Measurements from ENCODE around the gene KCTD1.
"Not testable (repeated sequence)": the region's sequence is repeated elsewhere in the genome, so short reads cannot be mapped to it uniquely, and the experiment has no call there.

The KCTD1 gene

DNA sequence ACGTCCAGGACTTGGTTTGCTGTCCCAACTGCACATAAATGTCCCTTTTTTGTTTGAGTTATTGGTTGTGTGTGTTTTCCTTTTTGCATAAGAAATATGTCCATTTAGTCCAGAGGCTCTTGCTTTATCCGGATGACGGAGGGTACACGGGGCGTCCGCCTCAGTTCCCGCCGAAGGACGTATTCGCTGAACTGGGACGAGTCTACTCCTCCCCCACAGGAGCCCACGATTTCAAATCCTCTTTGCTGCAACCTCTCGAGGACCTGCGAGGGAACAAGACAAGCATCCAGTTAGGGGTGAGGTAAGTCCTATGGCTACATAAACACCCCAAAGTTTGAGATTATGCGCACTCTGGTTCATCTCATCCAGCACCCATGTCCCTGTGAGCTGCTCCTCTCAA, 92.7 kb downstream of the KCTD1 start:
- DNase-seq, result no peak

DNA sequence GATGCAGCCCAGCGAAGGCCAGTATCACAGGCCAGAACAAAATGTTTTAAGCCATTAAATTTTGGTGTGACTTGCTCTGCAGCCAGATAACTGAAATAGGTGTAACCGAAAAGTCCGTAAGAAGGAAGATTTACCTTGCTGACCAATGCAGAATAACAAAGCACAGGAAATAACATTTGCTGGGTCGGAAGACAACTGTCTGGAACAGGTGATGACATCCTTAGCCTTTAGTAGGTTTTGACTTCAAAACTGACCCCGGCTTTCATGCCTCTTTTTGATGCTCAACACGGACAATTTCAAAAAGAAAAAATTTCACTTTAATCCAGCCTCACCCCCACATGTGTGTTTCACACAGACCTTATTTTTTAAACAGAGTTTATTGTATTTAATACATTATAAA, 93.7 kb downstream of the KCTD1 start:
- no peak for DNase-seq

DNA sequence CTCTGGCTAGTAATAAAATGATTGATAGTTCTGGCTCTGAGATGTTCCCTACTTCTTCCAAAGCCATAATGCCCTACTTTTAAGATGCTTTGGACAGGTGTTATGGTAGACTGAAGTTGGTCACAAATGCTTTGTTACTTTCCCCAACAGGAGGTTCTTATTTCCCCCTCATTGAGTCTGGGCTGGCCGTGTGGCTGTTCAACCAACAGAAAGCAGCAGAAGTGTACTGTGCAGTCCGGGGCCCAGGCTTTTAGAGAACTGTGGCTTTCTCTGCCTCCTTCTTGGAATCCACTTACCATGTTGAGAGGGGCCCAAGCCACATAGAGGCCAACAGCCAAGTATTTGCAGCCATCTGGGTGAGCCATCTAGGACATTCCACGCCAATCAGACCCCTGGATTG, 94.2 kb downstream of the KCTD1 start:
- DNase-seq, result no peak

DNA sequence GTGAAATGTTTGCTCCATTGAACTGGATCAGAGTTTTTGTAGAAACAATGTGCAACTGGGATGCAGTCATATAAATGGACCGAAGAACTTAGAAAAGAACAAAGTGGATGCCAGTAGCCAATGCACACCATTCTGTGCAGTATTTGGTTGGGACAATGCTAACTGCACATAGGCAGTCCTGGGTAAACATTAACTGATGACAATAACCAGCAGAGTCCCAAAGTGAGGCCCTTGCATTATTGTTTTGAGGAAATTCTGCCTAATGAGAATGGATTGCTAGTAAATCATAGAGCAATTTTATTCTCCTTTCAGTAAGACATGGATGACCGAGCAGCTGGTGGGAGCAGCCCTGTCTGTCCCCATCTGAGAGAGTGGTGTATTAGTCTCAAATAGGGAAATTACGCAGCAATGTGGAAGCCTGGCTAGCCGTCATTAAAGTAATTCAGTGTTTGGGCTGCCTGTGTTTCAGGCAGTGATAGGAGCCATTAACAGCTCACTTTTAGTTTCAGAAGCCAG, 94.9 kb downstream of the KCTD1 start:
- DNase-seq, result no peak

DNA sequence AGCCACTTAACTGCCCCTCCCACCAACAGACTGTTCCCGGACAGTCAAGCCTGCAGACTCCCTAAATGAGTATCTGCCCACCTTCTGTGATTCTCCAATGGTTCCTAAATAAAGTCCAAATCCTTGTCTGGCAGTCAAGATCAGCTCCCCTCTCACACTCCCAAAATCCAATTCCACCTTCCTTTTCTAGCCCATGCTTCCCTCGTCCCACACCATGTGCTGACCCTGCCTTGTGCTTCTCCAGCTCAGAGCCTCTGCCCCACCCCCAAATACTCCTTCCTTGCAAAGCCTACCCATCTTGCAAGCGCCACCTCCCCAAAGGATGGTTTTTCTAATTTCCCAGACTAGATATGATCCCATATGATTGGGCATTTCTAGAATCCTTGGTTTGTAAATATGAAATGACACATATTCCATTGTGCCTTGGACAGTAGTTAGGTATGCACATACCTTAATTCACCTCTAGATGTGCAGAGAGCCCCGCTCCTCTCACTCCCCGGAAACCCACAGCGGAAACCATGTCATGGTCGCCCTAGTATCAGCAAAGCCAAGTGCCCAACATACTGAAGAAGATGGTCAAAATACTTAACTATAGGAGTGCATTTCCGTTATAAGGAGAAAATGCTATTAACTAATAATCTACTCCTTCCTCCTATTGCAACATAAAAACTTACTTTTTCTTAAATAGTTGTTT, 97.2 kb downstream of the KCTD1 start:
- no peak for DNase-seq

DNA sequence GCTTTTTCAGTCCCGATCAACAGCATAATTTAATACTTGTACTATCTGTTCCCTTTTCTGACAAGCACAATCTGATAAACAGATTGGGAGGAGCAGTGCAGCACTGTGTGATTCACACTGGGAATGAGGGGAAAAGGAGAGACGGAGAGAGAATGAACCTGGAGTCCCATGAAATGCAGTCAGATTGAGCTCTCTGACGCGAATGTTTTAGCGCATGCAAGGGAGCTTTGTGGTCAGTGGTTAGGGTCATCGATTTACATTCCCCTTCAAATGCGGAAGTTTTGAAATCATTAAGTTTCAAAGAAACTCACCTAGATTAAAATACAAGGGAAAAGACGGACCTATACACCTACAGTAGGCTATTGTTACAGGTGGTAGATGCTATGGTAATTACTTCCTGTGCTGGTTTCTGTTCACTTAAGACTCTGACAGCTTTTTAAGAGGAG, 99.6 kb downstream of the KCTD1 start:
- no peak for DNase-seq

DNA sequence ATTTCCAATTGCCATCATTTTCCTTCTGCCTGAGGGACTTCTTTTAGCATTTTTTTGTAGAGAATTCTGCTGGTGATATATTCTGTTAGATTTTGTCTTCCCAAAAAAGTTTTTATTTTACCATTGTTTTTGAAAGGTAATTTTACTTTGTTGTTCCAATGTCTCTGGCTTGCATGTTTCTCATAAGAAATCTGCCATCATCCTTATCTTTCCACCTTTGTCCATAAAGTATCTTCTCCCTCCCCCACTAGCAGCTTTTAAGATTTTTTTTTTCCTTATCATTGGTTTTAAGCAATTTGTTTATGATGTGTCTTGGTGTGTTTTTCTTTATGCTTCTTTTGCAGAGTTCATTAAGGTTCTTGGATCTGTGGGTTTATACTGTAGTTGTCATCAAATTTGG, 104.5 kb downstream of the KCTD1 start:
- DNase-seq, result no peak

DNA sequence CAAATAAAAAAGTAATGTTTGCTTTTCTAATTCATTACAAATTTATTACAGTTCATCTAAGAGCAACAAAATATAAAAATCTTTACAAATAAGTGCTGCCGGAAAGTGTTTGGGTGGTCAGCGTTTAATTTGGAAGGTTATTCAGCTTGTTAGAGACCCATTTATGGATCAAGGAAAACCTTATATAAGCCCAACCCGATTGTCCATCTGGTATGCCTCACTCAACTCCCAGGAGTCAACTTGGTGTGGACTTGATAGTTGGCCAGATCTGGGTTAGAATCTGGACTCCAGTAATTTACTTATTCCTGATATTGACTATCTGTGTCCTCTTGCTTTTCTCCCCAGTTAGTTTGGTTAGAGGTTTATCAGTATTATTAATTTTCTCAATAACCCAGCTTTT, 106.2 kb downstream of the KCTD1 start:
- DNase-seq, result no peak

DNA sequence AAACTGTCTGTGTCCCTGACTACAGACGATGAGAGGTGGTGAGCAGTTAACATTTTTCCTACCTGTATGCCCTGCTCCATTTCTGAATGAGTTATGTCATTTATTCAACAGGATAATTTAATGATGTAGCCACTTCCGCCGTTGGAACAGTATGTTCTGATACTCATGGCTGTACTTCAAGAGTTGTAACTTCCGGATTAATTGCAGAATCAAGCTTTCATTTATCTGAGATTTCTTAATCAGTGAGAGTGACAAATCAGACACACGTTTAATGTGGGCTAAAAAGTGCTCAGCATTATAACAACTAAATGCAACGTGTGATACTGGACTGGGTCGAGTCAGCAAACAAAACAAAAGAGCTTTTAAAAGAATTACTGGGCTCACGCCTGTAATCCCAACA, 107.7 kb downstream of the KCTD1 start:
- no peak for DNase-seq

DNA sequence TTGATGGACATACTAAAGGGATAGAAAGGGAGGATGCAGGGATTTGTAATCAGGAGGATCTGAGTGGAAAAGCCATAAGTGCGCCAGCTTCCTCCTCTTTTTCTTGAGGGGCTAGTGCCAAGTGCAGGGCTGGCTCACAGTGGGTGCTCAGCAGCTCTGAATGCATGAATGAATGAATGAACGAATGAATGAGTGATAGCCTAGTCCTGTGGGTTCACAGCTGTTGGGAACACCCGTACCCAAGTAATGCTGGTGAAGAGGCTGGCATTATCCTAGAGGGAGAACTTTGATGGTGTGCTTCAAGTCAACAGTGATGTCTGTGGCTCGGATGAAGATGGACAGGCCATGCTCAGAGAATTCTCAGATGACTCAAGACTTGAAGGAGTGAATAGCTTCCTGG, 108.8 kb downstream of the KCTD1 start:
- DNase-seq, result no peak

DNA sequence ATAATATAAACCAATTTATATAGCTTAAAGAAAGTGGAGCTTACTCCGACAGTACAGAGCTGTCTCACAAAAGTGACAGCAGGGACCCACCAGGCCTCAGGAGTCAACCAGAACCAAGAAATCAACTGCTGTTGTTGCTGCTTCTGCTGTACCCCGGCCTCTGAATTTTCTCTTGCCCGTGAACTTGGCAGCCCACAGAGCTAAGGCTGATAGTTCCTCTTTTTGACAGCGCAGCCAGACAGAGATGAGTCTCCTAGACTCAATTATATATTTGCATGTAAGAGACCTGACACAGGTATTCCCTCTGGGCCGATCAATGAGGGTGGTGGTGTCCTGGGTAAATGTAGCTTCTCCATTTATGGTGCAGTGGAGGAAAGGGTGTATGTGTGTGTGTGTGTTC, 109.4 kb downstream of the KCTD1 start:
- DNase-seq, result no peak

DNA sequence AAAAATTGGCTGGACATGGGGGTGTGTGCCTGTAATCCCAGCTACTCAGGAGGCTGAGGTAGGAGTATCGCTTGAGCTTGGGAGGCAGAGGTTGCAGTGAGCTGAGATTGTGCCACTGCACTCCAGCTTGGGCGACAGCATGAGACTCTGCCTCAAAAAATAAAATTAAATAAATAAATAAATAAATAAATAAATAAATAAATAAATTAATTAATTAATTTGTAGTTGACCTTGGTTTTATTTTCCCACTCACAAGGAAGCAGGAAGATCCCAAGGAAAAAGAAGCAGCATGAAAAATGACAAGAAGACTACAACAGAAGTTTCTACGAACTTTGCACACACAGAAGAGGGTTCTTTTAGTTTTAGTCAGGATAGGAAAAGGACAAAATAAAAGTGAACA, 110.7 kb downstream of the KCTD1 start:
- DNase-seq, result not testable (repeated sequence)

DNA sequence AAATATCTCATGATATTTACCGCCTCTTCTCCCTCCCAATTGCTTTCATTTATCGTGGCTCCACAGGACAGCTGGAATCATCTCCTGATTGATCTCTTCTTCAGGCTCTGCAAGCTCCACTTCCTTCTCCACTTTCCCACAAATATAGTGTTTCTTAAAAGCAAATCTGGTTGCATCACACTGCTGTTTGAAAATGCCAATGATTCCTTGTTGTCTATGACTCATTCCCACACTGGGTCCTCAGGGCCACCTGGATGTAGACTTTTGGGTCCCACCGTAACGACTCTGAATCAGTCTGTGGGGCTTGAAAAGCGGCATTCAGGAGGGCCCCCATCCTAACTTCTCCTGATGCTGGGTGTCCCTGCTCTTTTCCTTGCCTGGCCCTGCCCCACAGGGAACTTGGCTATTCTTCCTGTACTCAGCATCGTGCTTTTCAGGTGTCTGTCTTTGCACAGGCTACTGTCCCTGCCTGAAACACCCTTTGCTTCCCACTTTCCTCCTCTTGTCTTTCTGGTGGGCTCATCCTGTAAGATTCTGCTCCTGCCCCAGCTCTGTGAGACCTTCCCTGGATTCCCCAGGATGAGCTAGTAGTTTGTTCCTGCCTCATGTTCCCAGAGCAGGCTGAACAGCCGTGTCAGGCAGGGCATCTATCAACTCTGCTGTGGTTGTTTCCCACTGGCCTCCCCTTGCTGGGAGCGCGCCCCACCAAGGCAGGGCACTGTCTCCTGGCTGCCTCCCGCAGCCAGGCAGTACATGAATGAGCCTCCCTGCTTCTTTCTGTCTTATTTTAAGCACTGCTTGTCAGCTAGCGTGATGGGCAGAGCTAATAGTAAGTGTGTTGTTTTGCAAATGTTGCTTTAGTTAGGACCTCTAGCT, 111.9 kb downstream of the KCTD1 start:
- DNase-seq, result no peak

DNA sequence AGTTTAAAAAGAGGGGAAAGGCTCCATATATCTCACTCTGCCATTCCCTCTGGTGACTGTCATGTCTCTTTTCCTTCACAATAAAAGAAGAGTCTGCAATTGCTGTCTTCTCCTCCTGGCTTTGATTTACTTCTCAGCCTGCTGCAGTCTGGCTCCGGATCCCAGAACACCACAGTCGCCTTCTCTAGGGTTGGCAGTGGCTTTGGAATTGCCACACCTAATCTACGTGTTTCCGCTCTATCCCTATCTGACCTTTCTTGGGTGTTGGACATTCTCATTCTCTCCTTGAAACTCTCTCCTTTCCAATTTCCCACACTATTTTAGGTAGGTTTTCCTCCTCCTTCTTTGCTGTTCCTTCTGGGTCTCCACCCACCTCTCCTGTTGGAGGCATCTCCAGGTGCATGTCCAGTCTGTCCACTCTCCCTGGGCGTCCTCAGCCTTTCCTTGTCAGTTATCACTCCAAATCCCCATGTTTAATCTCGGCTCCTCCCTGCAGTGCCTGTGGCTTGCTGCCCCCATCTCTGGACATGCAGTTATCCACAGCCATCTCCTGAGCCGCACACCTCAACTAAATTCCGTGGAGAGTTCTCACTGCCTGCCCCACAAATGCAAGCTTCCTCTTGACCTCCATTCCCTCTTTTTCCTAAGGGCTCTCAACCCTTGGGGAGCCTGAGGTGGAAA, 112.8 kb downstream of the KCTD1 start:
- no peak for DNase-seq

DNA sequence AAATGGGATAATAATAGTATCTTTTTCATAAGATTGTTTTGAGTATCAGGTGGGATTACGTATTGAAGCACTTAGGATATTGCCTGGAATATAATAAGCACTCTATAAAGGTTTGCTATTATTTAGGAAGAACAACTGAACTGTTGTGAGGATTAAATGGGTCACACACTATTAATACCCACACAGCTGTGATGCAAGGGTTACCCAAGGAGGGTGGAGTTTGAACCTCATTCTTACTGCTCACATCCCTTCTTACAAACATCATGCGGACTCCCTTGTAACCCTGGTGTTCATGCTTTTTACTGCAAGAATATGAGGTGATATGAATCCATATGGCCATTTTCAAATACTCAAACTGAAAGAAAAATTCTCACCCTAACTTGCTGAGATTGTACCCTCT, 113.5 kb downstream of the KCTD1 start:
- DNase-seq, result no peak

DNA sequence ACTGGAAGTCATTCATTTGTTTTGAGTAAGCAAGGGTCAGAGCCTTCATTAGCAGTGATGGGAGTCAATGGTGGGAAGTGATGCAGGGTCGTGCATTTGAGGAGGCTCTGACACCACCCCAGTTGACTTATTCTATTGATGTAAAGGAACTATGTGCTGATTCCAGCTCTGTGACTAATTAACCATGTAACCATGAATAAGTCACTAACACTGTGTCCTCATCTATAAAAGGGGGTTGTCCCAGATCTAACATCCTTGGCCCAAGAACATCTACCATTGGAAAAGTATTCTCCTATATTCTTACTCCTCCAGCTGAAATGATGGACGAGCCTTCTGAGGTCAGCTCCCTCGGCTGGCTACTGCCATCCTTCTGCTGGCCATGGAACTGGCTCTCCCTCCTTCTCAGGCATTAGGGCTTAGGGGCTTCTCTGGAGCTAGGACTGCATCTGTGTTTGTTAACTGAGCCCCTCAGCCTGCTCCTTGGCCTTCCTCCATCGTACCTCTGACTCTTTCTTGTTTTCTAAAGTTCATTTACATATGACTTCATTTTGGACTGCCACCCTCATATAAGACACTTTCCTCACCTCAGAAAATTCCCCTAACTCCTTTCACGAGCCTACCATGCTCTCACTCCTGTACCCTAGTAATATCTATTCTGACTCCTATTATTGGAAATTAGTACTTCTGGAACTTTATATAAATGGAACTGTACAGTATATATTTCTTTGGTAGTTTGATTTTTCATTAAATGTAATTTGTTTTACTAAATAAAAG, 115.5 kb downstream of the KCTD1 start:
- no peak for DNase-seq

DNA sequence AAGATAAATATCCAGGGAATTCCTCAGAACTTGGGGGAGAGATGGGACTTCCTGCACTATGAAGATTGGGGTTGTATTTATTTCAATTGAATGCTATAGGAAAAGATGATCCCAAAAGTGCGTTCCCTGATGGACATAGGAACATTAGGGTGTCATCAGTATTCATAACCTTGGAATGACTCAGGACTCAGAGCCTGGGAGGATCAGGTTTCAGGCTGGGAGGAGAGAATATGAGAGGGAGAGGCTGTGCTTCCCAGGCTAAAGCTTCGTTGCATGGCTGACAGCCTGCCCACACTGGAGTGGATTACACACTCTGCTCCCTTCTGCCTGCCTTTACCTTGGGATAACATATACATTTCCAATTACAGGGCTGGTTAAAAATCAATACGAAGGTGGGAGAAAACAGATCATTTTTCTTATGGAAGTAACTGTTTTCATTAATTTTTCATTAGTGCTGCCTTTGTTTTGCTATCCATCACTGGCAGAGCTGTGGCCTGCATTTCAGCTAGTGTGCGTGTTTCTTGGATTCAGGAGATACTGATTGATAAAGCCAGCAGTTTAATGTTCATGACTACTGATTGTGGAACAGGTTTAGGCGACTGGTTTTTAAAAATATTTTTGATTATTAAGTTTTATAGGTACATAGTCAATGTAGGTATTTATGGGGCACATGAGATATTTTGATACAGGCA, 118.7 kb downstream of the KCTD1 start:
- DNase-seq, result no peak

DNA sequence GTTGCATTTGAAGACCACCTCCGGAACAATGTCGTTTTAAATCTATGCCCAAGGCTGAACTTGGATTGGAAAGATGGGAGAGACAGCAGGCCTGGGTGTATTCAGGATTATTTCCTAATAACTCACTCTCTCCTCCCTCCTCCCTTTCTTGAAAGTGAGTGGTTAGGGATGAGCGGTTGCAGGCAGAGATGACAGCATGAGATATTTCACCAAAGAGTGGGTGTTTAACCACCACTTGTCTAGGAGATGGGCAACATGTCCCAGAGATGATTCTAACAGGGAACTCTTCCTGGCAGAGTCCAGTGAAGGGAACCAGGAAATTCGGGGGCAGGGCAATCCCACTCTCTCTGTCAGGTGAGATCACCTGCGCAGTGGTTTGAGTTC, 123.2 kb downstream of the KCTD1 start:
- no peak for DNase-seq

DNA sequence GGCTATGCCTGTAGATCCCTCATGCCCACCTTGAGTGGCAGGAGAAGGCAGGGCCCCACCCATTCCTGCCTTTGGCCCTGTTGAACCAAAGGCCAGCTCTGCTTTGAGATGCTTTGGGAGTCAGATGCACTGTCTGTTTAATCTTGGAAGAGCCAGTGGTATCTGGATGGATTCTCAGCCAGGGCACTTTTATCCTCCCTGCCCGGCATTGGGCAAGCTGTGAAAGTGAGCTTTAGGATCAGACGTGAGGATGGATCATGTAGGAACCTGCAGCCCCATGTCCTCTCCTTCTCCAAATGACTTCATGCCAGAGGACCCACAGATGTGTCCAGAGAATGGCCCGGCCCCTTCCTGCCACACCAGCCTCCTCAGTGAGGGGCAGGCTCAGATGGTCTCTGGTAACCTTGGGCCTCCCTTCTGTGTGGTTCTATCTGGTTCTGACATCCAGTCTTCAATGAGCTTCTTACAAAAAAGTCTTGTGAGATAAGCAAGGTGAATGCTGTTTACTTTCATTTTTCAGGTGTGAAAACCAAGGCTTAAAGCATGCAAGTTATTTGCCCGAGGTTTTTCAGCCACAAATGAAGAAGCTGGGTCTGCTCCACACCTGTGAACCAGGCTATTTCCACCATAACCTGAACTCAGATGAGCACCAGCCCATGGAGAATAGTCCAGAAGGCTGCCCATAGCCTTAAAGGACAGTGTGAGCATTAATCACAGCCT, 123.8 kb downstream of the KCTD1 start:
- no peak for DNase-seq

DNA sequence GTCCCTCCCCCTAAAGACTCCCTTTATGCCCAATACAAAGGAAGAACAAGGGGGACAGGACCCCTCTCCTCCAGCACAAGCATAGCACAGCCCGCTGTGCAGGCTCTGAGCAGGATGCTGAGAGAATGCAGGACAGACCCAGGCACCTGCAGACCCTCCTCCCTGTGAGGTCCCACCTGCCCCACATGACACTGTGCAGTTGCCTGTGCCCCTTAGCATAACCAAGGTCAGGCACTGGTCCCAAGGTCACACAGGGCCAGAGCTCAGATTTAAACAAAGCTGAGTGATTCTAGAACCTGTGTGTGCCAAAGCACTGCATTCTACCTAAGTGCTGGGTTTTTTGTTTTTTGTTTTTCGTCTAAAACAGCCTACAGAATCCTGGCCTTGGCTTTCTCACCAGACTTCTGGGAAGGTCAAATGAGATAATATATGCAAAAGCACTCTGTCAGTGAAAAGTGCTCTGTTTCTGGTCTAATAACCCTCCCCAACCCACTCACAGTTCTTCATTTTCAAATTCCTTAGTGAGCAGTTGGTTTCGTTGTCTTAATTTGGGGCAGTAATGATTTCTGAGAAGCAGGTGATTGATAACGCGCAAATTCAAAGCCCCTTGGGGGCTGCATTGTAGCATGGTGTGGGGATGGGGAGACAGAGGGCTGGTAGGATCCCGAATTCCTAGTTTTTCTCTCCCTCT, 125.7 kb downstream of the KCTD1 start:
- no peak for DNase-seq

DNA sequence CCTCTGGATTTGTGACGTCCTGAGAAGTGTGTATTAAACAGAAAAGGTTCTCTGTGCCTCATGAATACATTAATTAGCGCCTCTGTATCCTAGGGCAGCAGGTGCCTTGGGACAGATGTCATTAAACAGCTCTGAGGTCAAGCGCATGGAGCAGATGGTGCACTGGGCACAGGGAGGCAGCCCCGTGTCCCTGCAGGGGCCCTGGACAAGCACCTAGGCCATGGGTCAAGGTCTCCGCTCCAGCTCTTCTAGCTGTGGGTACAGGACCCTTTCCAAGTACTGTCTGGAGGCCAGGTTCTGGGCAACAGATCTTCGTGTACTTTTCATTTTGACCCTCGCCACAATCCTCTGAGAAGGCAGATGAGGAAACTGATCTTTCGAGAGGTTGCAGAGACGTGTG, 126.4 kb downstream of the KCTD1 start:
- no peak for DNase-seq

All from NCI-H1694 (cell line).